H9 (cell line): ENCODE data around the gene FAM13C. TPM values are rescaled to one million over a fixed set of nuclear protein-coding genes. Genes with fewer than 3 reads are reported as not detected.

Source experiments
- DNase-seq: peaks from one replicate; pipeline ENCODE4 v3.0.0-alpha.2; 2017
- H2AFZ ChIP-seq: one replicate; pipeline ENCODE4 v1.6.1; 2013; ENCODE audit warnings: mild to moderate bottlenecking, low read length, control low read depth, moderate library complexity
- H2AK5ac ChIP-seq: 2 replicates; pipeline ENCODE4 v1.6.1; 2013; ENCODE audit warnings: low read length, control low read depth, mixed read lengths; ENCODE audit not compliant: insufficient read length
- H2BK120ac ChIP-seq: one replicate; pipeline ENCODE4 v1.6.1; 2013; ENCODE audit warnings: low read depth, mild to moderate bottlenecking, low read length, control low read depth, inconsistent platforms; ENCODE audit not compliant: poor library complexity, severe bottlenecking
- H2BK12ac ChIP-seq: 2 replicates; pipeline ENCODE4 v1.6.1; 2013; ENCODE audit warnings: low read length, control low read depth, mixed read lengths, low read depth; ENCODE audit not compliant: insufficient read length
- H2BK15ac ChIP-seq: 2 replicates; pipeline ENCODE4 v1.6.1; 2013; ENCODE audit warnings: low read depth, low read length, control low read depth
- H2BK20ac ChIP-seq: one replicate; pipeline ENCODE4 v1.6.1; 2013; ENCODE audit warnings: low read depth, mild to moderate bottlenecking, low read length, control low read depth, inconsistent platforms; ENCODE audit not compliant: poor library complexity, severe bottlenecking
- H2BK5ac ChIP-seq: 2 replicates; pipeline ENCODE4 v1.6.1; 2013; ENCODE audit warnings: low read length, control low read depth, mixed read lengths; ENCODE audit not compliant: insufficient read length
- H3K14ac ChIP-seq: 2 replicates; pipeline ENCODE4 v1.6.1; 2013; ENCODE audit warnings: low read length, control low read depth; ENCODE audit not compliant: insufficient read depth
- H3K18ac ChIP-seq: 2 replicates; pipeline ENCODE4 v1.6.1; 2013; ENCODE audit warnings: low read depth, mild to moderate bottlenecking, mixed read lengths, low read length, control low read depth; ENCODE audit not compliant: insufficient read length
- H3K23ac ChIP-seq: 2 replicates; pipeline ENCODE4 v1.6.1; 2013; ENCODE audit warnings: low read length, control low read depth, mixed read lengths, low read depth; ENCODE audit not compliant: insufficient read length
- H3K23me2 ChIP-seq: 2 replicates; pipeline ENCODE4 v1.6.1; 2013; ENCODE audit warnings: low read depth, mild to moderate bottlenecking, mixed read lengths, low read length, control low read depth; ENCODE audit not compliant: insufficient read length, poor library complexity, severe bottlenecking
- H3K27ac ChIP-seq: 2 replicates; pipeline ENCODE4 v1.5.1; 2013; ENCODE audit warnings: low read length, control low read depth, mixed read lengths, low read depth; ENCODE audit not compliant: insufficient read length
- H3K27me3 ChIP-seq: 2 replicates; pipeline ENCODE4 v1.6.1; 2013; ENCODE audit warnings: low read length, control low read depth, inconsistent platforms; ENCODE audit not compliant: insufficient read depth
- H3K4ac ChIP-seq: 2 replicates; pipeline ENCODE4 v1.6.1; 2013; ENCODE audit warnings: low read depth, mild to moderate bottlenecking, control low read depth, inconsistent platforms, low read length, moderate library complexity
- H3K4me1 ChIP-seq: 2 replicates; pipeline ENCODE4 v1.6.1; 2013; ENCODE audit warnings: low read length, control low read depth, inconsistent platforms; ENCODE audit not compliant: insufficient read depth
- H3K4me2 ChIP-seq: 2 replicates; pipeline ENCODE4 v1.6.1; 2013; ENCODE audit warnings: low read length, control low read depth, mixed read lengths; ENCODE audit not compliant: insufficient read length, insufficient read depth
- H3K56ac ChIP-seq: 2 replicates; pipeline ENCODE4 v1.6.1; 2013; ENCODE audit warnings: low read depth, mild to moderate bottlenecking, mixed read lengths, low read length, control low read depth; ENCODE audit not compliant: insufficient read length
- H3K79me1 ChIP-seq: 2 replicates; pipeline ENCODE4 v1.6.1; 2013; ENCODE audit warnings: low read depth, mild to moderate bottlenecking, moderate library complexity, low read length, control low read depth, inconsistent platforms; ENCODE audit not compliant: insufficient read depth, poor library complexity, severe bottlenecking
- H3K79me2 ChIP-seq: 2 replicates; pipeline ENCODE4 v1.6.1; 2013; ENCODE audit warnings: low read length, control low read depth, inconsistent platforms; ENCODE audit not compliant: insufficient read depth
- H3K9ac ChIP-seq: 2 replicates; pipeline ENCODE4 v1.6.1; 2013; ENCODE audit warnings: low read length, control low read depth, mixed read lengths; ENCODE audit not compliant: insufficient read length; ENCODE audit errors: extremely low read depth
- H3K9me3 ChIP-seq: one replicate; pipeline ENCODE4 v1.6.1; 2013; ENCODE audit warnings: low read depth, low read length, inconsistent platforms; ENCODE audit not compliant: control insufficient read depth
- H3T11ph ChIP-seq: one replicate; pipeline ENCODE4 v1.6.1; 2013; ENCODE audit warnings: mild to moderate bottlenecking, low read length, control low read depth, inconsistent platforms
- H4K20me1 ChIP-seq: one replicate; pipeline ENCODE4 v1.6.1; 2013; ENCODE audit not compliant: control insufficient read depth, insufficient read length, insufficient read depth
- H4K5ac ChIP-seq: 2 replicates; pipeline ENCODE4 v1.6.1; 2013; ENCODE audit warnings: low read depth, mild to moderate bottlenecking, mixed read lengths, low read length, control low read depth; ENCODE audit not compliant: insufficient read length
- H4K8ac ChIP-seq: replicated peaks from 2 replicates; pipeline ENCODE4 v1.6.1; 2013; ENCODE audit warnings: low read length, control low read depth, mixed read lengths, low read depth; ENCODE audit not compliant: insufficient read length
- H4K91ac ChIP-seq: 2 replicates; pipeline ENCODE4 v1.6.1; 2013; ENCODE audit warnings: low read depth, mild to moderate bottlenecking, moderate library complexity, mixed read lengths, low read length, control low read depth; ENCODE audit not compliant: insufficient read length
- H3K27ac Mint-ChIP-seq, 3 experiments: 2 replicates in 2 of 3; 3 replicates in 1 of 3; pipeline ENCODE4 v1.8.0; 2020 to 2021; ENCODE audit warnings: mixed read lengths in 3 of 3, mild to moderate bottlenecking in 1 of 3, moderate library complexity in 1 of 3
- H3K27me3 Mint-ChIP-seq: 2 replicates; pipeline ENCODE4 v1.8.0; 2021; ENCODE audit warnings: low read depth, mild to moderate bottlenecking, moderate library complexity, mixed read lengths
- H3K36me3 Mint-ChIP-seq, 3 experiments: 2 replicates in 2 of 3; 3 replicates in 1 of 3; pipeline ENCODE4 v1.8.0; 2020 to 2021; ENCODE audit warnings: low read depth in 3 of 3, mixed read lengths in 3 of 3; ENCODE audit not compliant: insufficient read depth in 1 of 3
- H3K4me1 Mint-ChIP-seq, 2 experiments: 2 replicates each; pipeline ENCODE4 v1.8.0; 2020; ENCODE audit warnings: mixed read lengths in 2 of 2
- H3K4me3 Mint-ChIP-seq, 2 experiments: 2 replicates in 1 of 2; 3 replicates in 1 of 2; pipeline ENCODE4 v1.8.0; 2020 to 2021; ENCODE audit warnings: mild to moderate bottlenecking in 2 of 2, mixed read lengths in 2 of 2, moderate library complexity in 1 of 2
- H3K9me3 Mint-ChIP-seq, 2 experiments: 2 replicates in 1 of 2; 3 replicates in 1 of 2; pipeline ENCODE4 v1.8.0; 2020; ENCODE audit warnings: mild to moderate bottlenecking in 2 of 2, mixed read lengths in 2 of 2, moderate library complexity in 1 of 2
- CTCF ChIP-seq: fragments of 200-600 bp; sonication (generic); conservative IDR thresholded peaks from 3 replicates; pipeline ENCODE4 v1.8.0; 2021; ENCODE audit warnings: antibody characterized with exemption, mild to moderate bottlenecking
- WGBS: extraction: QIAGEN DNeasy Blood & Tissue Kit; methylation state at CpG from one replicate; pipeline ENCODE4 v1.1.7; 2013; ENCODE audit warnings: missing lambda C conversion rate, low lambda C conversion rate, mixed read lengths; ENCODE audit not compliant: insufficient read length; ENCODE audit errors: extremely low coverage; 5-methylcytosine and 5-hydroxymethylcytosine counted together
- total RNA-seq: library from RNA; stranded (reverse); gene quantifications from 2 replicates; pipeline ENCODE4 v1.2.1, GENCODE V29; 2021

The FAM13C gene
- total RNA-seq, 1 experiment from 2014 or later, result 0.31 TPM

GRCh38 chr10:59242991-59243390, 119.4 kb downstream of the FAM13C start:
- H3K14ac ChIP-seq, result no peak overlapping the region
- H3K4me3 Mint-ChIP-seq, result no peak overlapping the region
- no CpG with 5 or more reads among the region's 3 CpGs for WGBS

More at GRCh38 chr10:59242991-59243390, 119.4 kb downstream of the FAM13C start:
- Histone ChIP-seq H3K27me3 (no peaks in the 10 kb centered on the region), H3K27ac (no peak overlapping the region), H4K8ac (no peak overlapping the region), H2AK5ac (no peak overlapping the region), H3K56ac (no peak overlapping the region), H3K4ac (no peak overlapping the region), H2BK20ac (no peak overlapping the region), H2BK5ac (no peak overlapping the region), H3K23ac (no peak overlapping the region), H3K9me3 (no peaks in the 10 kb centered on the region), H3K4me2 (no peak overlapping the region), H4K91ac (no peak overlapping the region), H2AFZ (no peak overlapping the region), H3K79me2 (no peaks in the 10 kb centered on the region), H3K9ac (no peak overlapping the region), H4K5ac (no peak overlapping the region), H4K20me1 (no peaks in the 10 kb centered on the region), H3K79me1 (no peaks in the 10 kb centered on the region), H2BK120ac (no peak overlapping the region), H3K18ac (no peak overlapping the region), H3K4me1 (no peaks in the 10 kb centered on the region), H3K23me2 (no peaks in the 10 kb centered on the region), H2BK12ac (no peak overlapping the region), H2BK15ac (no peak overlapping the region), H3T11ph (no peak overlapping the region)
- no peak for TF ChIP-seq CTCF
- DNase-seq, result no peak
- Mint-ChIP-seq H3K27me3 (no peaks in the 10 kb centered on the region), H3K27ac (no peak overlapping the region), H3K36me3 (no peaks in the 10 kb centered on the region; a peak in 1 of 7 replicates), H3K4me1 (no peaks in the 10 kb centered on the region), H3K9me3 (peaks cover 0 to 3% of the 10 kb centered on the region in 2 experiments; a peak in 1 of 5 replicates)
